Thyroid gland (tissue), 4 donors: ENCODE data around the gene KIAA0040. TPM values are rescaled to one million over a fixed set of nuclear protein-coding genes. Genes with fewer than 3 reads are reported as not detected.

Experiments used
- DNase-seq, 2 donors: peaks; one replicate each; pipeline ENCODE4 v3.0.0-alpha.2; 2019
- H3K27ac ChIP-seq, 3 donors: fragments of 200-600 bp; sonication (generic); 1 replicate in 2 of 3; 2 replicates in 1 of 3; pipeline ENCODE4 v1.5.1; 2016 to 2019; ENCODE audit warnings: mild to moderate bottlenecking in 1 of 3, moderate library complexity in 1 of 3
- H3K27me3 ChIP-seq: fragments of 200-600 bp; sonication (generic); one replicate; pipeline ENCODE4 v1.5.1; 2019
- H3K36me3 ChIP-seq, 2 donors: fragments of 200-600 bp; sonication (generic); one replicate each; pipeline ENCODE4 v1.5.1; 2016 to 2019
- H3K4me1 ChIP-seq, 2 donors: fragments of 200-600 bp; sonication (generic); one replicate each; pipeline ENCODE4 v1.5.1; 2017 to 2019
- H3K4me3 ChIP-seq, 3 donors: fragments of 200-600 bp; sonication (generic); replicated peaks in 1 of 3; 1 replicate in 2 of 3; 2 replicates in 1 of 3; pipeline ENCODE4 v1.5.1; 2016; ENCODE audit warnings: mild to moderate bottlenecking in 1 of 3
- H3K9me3 ChIP-seq: fragments of 200-600 bp; sonication (generic); one replicate; pipeline ENCODE4 v1.5.1; 2017
- POLR2A ChIP-seq, 2 donors: fragments of 450-650 bp; IDR thresholded peaks; one replicate each; pipeline ENCODE4 v1.6.1; 2017; ENCODE audit warnings: antibody characterized with exemption in 2 of 2, mild to moderate bottlenecking in 2 of 2, moderate library complexity in 1 of 2
- WGBS, 2 donors: methylation state at CpG; one replicate each; pipeline ENCODE4 v1.1.5; 2017; 5-methylcytosine and 5-hydroxymethylcytosine counted together
- intact Hi-C: fragments of 100-400 bp; cut with DNase I; formaldehyde crosslinking; loops from one replicate; pipeline ENCODE4 v1.15.1; 2023
- total RNA-seq, 4 donors: library from RNA; depleted of rRNA; stranded (reverse); fragments of >200 nt; gene quantifications; one replicate each; pipeline ENCODE4 v1.2.3, GENCODE V29; 2016
- TF ChIP-seq, protein P1 (sequence below), 6 experiments: fragments of 200-600 bp in 3 of 6; fragments of 450-650 bp in 3 of 6; sonication (generic) in 3 of 6; IDR thresholded peaks; one replicate each; pipeline ENCODE4 v1.5.1; 2016 to 2019; ENCODE audit warnings: antibody characterized with exemption in 6 of 6, mild to moderate bottlenecking in 2 of 6, inconsistent platforms in 1 of 6, moderate library complexity in 1 of 6

The KIAA0040 gene
- total RNA-seq, 4 donors from 2014 or later, result 15.5 to 28.4 (median 16.8) TPM

DNA sequence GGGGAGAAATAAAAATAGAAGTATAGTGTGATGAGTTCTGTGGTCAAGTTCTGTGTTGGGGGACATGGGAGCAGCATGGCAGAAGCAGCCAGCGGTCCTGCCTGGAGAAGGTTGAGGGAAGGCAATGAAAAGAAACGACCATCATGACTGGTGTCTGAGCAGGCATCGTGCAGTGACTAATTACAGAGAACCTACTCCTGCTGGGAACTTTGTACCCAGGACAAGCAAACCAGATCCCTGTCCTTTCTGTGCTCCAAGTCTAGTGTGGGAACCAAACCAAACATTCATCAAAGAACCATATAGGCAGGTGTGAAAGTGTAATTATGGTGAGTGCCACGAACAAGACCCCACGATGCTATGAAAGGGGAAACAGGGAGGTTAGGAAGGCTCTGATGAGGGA, 25.8 kb downstream of the KIAA0040 start:
- WGBS, 2 donors, result 90 to 93% methylated on average over 5 of the region's 5 CpGs
- peaks cover 14 to 27% of the 10 kb centered on the region in 2 donors for H3K36me3 ChIP-seq
- no peak for DNase-seq

DNA sequence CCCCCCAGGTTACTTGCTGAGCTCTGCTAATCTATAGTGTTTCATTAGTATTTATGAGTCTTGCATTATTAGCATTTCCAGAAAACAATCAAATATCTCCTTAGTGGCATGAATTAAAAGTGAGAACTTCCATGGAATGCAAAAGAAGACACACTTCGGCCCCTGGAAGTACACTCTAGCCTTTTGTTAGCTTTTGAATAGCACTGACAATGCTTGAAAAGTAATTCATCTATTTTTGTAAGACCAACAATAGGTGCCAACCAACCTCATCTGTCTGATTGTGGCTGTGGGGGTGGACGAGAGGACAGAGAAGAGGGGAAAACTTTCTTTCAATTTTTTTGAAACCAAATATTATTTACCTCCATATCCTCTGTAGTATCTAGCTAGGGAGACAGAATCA, 27.8 kb downstream of the KIAA0040 start:
- intact Hi-C loops, result no loop called here

More for the DNA sequence above, 25.8 kb downstream of the KIAA0040 start:
- Histone ChIP-seq H3K9me3 (no peaks in the 10 kb centered on the region), H3K27me3 (no peaks in the 10 kb centered on the region), H3K27ac (no peak overlapping the region), H3K4me1 (no peaks in the 10 kb centered on the region), H3K4me3 (no peak overlapping the region)
- no peak for TF ChIP-seq POLR2A (IDR thresholded peaks at IDR 0.05)
- TF ChIP-seq, protein P1, sequence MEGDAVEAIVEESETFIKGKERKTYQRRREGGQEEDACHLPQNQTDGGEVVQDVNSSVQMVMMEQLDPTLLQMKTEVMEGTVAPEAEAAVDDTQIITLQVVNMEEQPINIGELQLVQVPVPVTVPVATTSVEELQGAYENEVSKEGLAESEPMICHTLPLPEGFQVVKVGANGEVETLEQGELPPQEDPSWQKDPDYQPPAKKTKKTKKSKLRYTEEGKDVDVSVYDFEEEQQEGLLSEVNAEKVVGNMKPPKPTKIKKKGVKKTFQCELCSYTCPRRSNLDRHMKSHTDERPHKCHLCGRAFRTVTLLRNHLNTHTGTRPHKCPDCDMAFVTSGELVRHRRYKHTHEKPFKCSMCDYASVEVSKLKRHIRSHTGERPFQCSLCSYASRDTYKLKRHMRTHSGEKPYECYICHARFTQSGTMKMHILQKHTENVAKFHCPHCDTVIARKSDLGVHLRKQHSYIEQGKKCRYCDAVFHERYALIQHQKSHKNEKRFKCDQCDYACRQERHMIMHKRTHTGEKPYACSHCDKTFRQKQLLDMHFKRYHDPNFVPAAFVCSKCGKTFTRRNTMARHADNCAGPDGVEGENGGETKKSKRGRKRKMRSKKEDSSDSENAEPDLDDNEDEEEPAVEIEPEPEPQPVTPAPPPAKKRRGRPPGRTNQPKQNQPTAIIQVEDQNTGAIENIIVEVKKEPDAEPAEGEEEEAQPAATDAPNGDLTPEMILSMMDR (IDR thresholded peaks at IDR 0.05), result no peak
- intact Hi-C loops, result no loop called here

DNA sequence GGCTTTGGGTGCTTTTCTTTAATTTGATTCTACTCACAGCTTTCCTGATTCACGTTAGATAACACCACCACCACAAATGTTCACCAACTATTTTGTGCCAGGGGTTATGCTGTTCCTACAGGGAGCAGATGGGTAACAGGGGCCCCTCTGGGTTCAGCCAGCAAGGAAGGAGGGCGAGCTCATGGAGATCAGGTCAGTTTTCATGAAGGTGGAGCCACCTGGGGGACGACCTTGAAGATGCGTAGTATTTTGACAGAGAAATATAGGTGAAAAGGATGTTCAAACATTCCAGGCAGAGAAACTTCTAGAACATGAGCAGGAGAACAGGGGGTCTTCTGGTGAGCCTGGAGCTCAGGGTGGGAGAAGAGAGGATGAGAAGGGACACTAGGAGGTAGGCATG, 28.9 kb downstream of the KIAA0040 start:
- H3K27me3 ChIP-seq, result no peaks in the 10 kb centered on the region
- no peaks in the 10 kb centered on the region for H3K4me1 ChIP-seq
- no peak for TF ChIP-seq POLR2A (IDR thresholded peaks at IDR 0.05)
- TF ChIP-seq, protein P1 (IDR thresholded peaks at IDR 0.05), result no peak
- DNase-seq, result no peak
- 70 to 77% methylated on average over 4 of the region's 4 CpGs for WGBS, 2 donors
- intact Hi-C loops, result no loop called here
- no peaks in the 10 kb centered on the region for H3K9me3 ChIP-seq
- no peak overlapping the region for H3K27ac ChIP-seq
- peaks cover 14 to 42% of the 10 kb centered on the region in 2 donors for H3K36me3 ChIP-seq
- no peak overlapping the region for H3K4me3 ChIP-seq

More for the DNA sequence above, 27.8 kb downstream of the KIAA0040 start:
- H3K27me3 ChIP-seq, result no peaks in the 10 kb centered on the region
- no peak overlapping the region for H3K4me3 ChIP-seq
- H3K9me3 ChIP-seq, result no peaks in the 10 kb centered on the region
- DNase-seq, result no peak
- WGBS, 2 donors, result 87 to 88% methylated on average over 2 of the region's 2 CpGs
- peaks cover 14 to 41% of the 10 kb centered on the region in 2 donors for H3K36me3 ChIP-seq
- TF ChIP-seq, protein P1 (IDR thresholded peaks at IDR 0.05), result no peak
- TF ChIP-seq POLR2A (IDR thresholded peaks at IDR 0.05), result no peak
- no peak overlapping the region for H3K27ac ChIP-seq
- H3K4me1 ChIP-seq, result no peaks in the 10 kb centered on the region

DNA sequence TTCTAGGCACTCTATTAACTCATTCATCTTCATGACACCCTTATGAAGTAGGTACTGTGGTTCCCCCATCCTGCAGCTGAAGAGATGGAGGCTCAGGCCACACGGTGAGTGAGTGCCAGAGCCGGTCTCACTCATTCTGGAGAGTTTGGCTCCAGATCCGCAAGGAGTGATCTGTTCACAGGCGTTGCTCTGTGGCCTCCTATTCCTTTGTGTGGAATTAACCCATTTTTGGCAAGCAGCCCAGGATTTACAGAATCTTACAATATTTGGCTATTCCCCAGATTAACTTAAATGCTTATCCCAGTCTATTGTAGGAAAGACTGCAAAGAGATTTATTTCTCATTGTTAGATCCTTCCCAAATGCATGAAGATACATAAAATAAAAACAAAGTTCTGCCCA, 29.6 kb downstream of the KIAA0040 start:
- no peak overlapping the region for H3K27ac ChIP-seq

DNA sequence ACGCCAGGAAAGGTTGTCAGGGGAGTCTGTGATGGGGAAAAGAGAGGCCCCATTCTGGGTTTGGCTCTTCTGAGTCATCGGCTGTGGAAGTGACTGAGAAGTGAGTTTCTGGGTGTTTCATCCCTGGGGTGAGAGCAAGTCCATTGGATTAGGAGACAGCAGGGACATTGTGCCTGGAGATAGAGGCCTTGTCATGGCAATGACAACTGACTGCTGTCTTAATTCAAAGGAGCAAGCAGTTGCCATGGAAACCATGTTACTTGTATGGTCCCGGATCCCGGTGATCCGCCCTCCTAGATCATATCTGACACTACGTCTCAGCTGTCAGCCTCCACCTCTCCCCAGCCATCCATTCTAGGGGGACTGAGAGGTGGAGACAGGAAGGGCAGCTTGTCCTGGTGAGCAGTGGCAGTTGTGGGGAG, 34.4 kb downstream of the KIAA0040 start:
- 79 to 84% methylated on average over 6 of the region's 6 CpGs for WGBS, 2 donors

More for the DNA sequence above, 29.6 kb downstream of the KIAA0040 start:
- H3K4me3 ChIP-seq, result no peak overlapping the region
- WGBS, 2 donors, result 76 to 81% methylated on average over 4 of the region's 4 CpGs
- peaks cover 14 to 42% of the 10 kb centered on the region in 2 donors for H3K36me3 ChIP-seq
- TF ChIP-seq, protein P1 (IDR thresholded peaks at IDR 0.05), result no peak
- TF ChIP-seq POLR2A (IDR thresholded peaks at IDR 0.05), result no peak
- H3K27me3 ChIP-seq, result no peaks in the 10 kb centered on the region
- intact Hi-C loops, result no loop called here
- no peak for DNase-seq
- H3K4me1 ChIP-seq, result no peaks in the 10 kb centered on the region
- no peaks in the 10 kb centered on the region for H3K9me3 ChIP-seq

More for the DNA sequence above, 34.4 kb downstream of the KIAA0040 start:
- Histone ChIP-seq H3K4me1 (peaks cover 0 to 6% of the 10 kb centered on the region in 2 donors), H3K27ac (no peak overlapping the region), H3K27me3 (no peaks in the 10 kb centered on the region), H3K36me3 (peaks cover 0 to 16% of the 10 kb centered on the region in 2 donors), H3K9me3 (no peaks in the 10 kb centered on the region), H3K4me3 (no peak overlapping the region)
- intact Hi-C loops, result no loop called here
- TF ChIP-seq, protein P1 (IDR thresholded peaks at IDR 0.05), result no peak
- no peak for TF ChIP-seq POLR2A (IDR thresholded peaks at IDR 0.05)
- DNase-seq, result no peak
